Vagina (tissue), 2 donors: Measurements from ENCODE around the gene PCDHA4. TPM values are rescaled to one million over a fixed set of nuclear protein-coding genes. Genes with fewer than 3 reads are reported as not detected.
"Not testable (repeated sequence)": the region's sequence is repeated elsewhere in the genome, so short reads cannot be mapped to it uniquely, and the experiment has no call there.

ENCODE experiments used
- DNase-seq, 2 donors: peaks; one replicate each; pipeline ENCODE4 v3.0.0-alpha.2; 2017; ENCODE audit errors: extremely low spot score in 2 of 2
- H3K27ac ChIP-seq: fragments of 200-600 bp; sonication (generic); one replicate; pipeline ENCODE4 v1.5.1; 2019
- H3K27me3 ChIP-seq: fragments of 200-600 bp; sonication (generic); one replicate; pipeline ENCODE4 v1.5.1; 2019
- H3K36me3 ChIP-seq, 2 donors: fragments of 200-600 bp; sonication (generic); one replicate each; pipeline ENCODE4 v1.5.1; 2017 to 2019
- H3K4me1 ChIP-seq: fragments of 200-600 bp; sonication (generic); one replicate; pipeline ENCODE4 v1.5.1; 2019
- H3K4me3 ChIP-seq, 2 donors: fragments of 200-600 bp; sonication (generic); 1 replicate in 1 of 2; 2 replicates in 1 of 2; pipeline ENCODE4 v1.5.1; 2016 to 2019
- H3K9me3 ChIP-seq: fragments of 200-600 bp; sonication (generic); one replicate; pipeline ENCODE4 v1.5.1; 2019
- POLR2A ChIP-seq, 2 donors: fragments of 450-650 bp; IDR thresholded peaks; one replicate each; pipeline ENCODE4 v1.6.1; 2017; ENCODE audit warnings: antibody characterized with exemption in 2 of 2, mild to moderate bottlenecking in 2 of 2, moderate library complexity in 2 of 2
- POLR2AphosphoS5 ChIP-seq, 2 donors: sonication (generic); formaldehyde crosslinking; IDR thresholded peaks; one replicate each; pipeline ENCODE4 v1.9.0; 2017; ENCODE audit warnings: antibody characterized with exemption in 2 of 2, mild to moderate bottlenecking in 2 of 2, low read depth in 1 of 2; ENCODE audit not compliant: insufficient read depth in 1 of 2
- intact Hi-C: fragments of 100-400 bp; cut with DNase I; formaldehyde crosslinking; loops from one replicate; pipeline ENCODE4 v1.15.1; 2023
- total RNA-seq: library from RNA; depleted of rRNA; stranded (reverse); fragments of >200 nt; gene quantifications from one replicate; pipeline ENCODE4 v1.2.3, GENCODE V29; 2016
- TF ChIP-seq, protein P1 (sequence below), 3 experiments: fragments of 450-650 bp in 2 of 3; fragments of 200-600 bp in 1 of 3; sonication (generic) in 1 of 3; IDR thresholded peaks; one replicate each; pipeline ENCODE4 v1.5.1; 2017 to 2019; ENCODE audit warnings: antibody characterized with exemption in 3 of 3, mild to moderate bottlenecking in 2 of 3, moderate library complexity in 2 of 3

The PCDHA4 gene
- total RNA-seq, 1 donor from 2014 or later = 2.0 TPM

- no peaks in the 10 kb centered on the region for H3K27me3 ChIP-seq
- no peak overlapping the region for H3K27ac ChIP-seq
- DNase-seq = no peak
- H3K4me3 ChIP-seq = no peak overlapping the region
- no peaks in the 10 kb centered on the region for H3K4me1 ChIP-seq
- H3K36me3 ChIP-seq = no peaks in the 10 kb centered on the region
- H3K9me3 ChIP-seq = peaks cover 3% of the 10 kb centered on the region
- TF ChIP-seq POLR2A (IDR thresholded peaks at IDR 0.05) = no peak
- TF ChIP-seq POLR2AphosphoS5 (IDR thresholded peaks at IDR 0.05; ENCODE audit: insufficient read depth in 1 of 2, low read depth in 1 of 2) = no peak
- TF ChIP-seq, protein P1, sequence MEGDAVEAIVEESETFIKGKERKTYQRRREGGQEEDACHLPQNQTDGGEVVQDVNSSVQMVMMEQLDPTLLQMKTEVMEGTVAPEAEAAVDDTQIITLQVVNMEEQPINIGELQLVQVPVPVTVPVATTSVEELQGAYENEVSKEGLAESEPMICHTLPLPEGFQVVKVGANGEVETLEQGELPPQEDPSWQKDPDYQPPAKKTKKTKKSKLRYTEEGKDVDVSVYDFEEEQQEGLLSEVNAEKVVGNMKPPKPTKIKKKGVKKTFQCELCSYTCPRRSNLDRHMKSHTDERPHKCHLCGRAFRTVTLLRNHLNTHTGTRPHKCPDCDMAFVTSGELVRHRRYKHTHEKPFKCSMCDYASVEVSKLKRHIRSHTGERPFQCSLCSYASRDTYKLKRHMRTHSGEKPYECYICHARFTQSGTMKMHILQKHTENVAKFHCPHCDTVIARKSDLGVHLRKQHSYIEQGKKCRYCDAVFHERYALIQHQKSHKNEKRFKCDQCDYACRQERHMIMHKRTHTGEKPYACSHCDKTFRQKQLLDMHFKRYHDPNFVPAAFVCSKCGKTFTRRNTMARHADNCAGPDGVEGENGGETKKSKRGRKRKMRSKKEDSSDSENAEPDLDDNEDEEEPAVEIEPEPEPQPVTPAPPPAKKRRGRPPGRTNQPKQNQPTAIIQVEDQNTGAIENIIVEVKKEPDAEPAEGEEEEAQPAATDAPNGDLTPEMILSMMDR (IDR thresholded peaks at IDR 0.05) = no peak
- intact Hi-C loops = no loop called here
These were observed 16.6 kb downstream of the PCDHA4 start for GRCh38 chr5:140823475-140823874.

DNA sequence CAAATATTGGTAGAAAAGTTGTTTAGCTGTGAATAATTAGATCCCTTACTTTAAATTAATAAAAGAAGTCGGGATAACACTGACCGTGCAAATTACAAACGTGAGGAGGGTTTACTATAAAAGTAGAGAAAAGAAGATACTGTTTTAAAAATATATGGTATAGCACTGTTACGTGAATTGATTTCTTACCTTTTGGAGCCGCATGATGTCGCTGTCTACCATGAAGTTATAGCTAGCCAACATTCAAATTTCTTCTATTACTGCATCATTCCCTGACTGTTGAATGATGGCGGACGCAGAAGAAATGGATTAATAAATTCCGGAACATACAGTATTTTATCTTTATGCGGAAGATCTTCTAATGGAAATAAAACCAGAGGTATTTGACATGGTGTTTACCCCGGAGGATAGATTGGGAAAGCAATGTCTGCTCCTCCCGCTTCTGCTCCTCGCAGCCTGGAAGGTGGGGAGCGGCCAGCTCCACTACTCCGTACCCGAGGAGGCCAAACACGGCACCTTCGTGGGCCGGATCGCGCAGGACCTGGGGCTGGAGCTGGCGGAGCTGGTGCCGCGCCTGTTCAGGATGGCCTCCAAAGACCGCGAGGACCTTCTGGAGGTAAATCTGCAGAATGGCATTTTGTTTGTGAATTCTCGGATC lies 21.0 kb downstream of the PCDHA4 start, which contains the start of gene PCDHA6:
TSS of gene PCDHA6 (plus strand) at position 257 of the 658 bp plus-strand sequence. CDS start at position 389, 132 bp downstream.
- intact Hi-C loops = no loop called here
- no peak for DNase-seq
- TF ChIP-seq POLR2AphosphoS5 (IDR thresholded peaks at IDR 0.05; ENCODE audit: insufficient read depth in 1 of 2, low read depth in 1 of 2) (no peak), POLR2A (IDR thresholded peaks at IDR 0.05) (no peak)
- TF ChIP-seq, protein P1 (IDR thresholded peaks at IDR 0.05) = no peak
- no peaks in the 10 kb centered on the region for H3K4me1 ChIP-seq
- no peaks in the 10 kb centered on the region for H3K9me3 ChIP-seq
- no peak within 1 kb of the TSS for H3K27ac ChIP-seq
- H3K36me3 ChIP-seq = no peaks in the 10 kb centered on the region
- peak within 1 kb of the TSS in 1 of 2 donors; percentile 24 for H3K4me3 ChIP-seq
- H3K27me3 ChIP-seq = no peaks in the 10 kb centered on the region

DNA sequence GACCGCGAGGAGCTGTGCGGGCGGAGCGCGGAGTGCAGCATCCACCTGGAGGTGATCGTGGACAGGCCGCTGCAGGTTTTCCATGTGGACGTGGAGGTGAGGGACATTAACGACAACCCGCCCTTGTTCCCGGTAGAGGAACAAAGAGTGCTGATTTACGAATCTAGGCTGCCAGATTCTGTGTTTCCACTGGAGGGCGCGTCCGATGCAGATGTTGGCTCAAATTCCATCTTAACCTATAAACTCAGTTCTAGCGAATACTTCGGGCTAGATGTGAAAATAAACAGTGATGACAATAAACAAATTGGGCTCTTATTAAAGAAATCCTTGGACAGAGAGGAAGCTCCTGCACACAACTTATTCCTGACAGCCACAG lies 21.5 kb downstream of the PCDHA4 start:
- Histone ChIP-seq H3K36me3 (no peaks in the 10 kb centered on the region), H3K27me3 (no peaks in the 10 kb centered on the region), H3K27ac (no peak overlapping the region), H3K4me1 (no peaks in the 10 kb centered on the region), H3K4me3 (peak overlapping the region in 1 of 2 donors; percentile 24), H3K9me3 (no peaks in the 10 kb centered on the region)
- DNase-seq = no peak
- TF ChIP-seq POLR2AphosphoS5 (IDR thresholded peaks at IDR 0.05; ENCODE audit: insufficient read depth in 1 of 2, low read depth in 1 of 2) = no peak
- TF ChIP-seq, protein P1 (IDR thresholded peaks at IDR 0.05) = no peak
- TF ChIP-seq POLR2A (IDR thresholded peaks at IDR 0.05) = no peak
- intact Hi-C loops = no loop called here

- H3K27me3 ChIP-seq, H3K9me3 ChIP-seq, H3K4me3 ChIP-seq, H3K36me3 ChIP-seq, intact Hi-C loops, H3K4me1 ChIP-seq, H3K27ac ChIP-seq, DNase-seq: not testable (repeated sequence)
These were observed 22.9 kb downstream of the PCDHA4 start for GRCh38 chr5:140829511-140830501.

- H3K27me3 ChIP-seq = no peaks in the 10 kb centered on the region
- peak within 1 kb of the TSS; percentile 13 to 16 for H3K4me3 ChIP-seq
- no peaks in the 10 kb centered on the region for H3K4me1 ChIP-seq
- H3K27ac ChIP-seq = no peak within 1 kb of the TSS
- no peaks in the 10 kb centered on the region for H3K9me3 ChIP-seq
- no peaks in the 10 kb centered on the region for H3K36me3 ChIP-seq
- no peak for DNase-seq
- TF ChIP-seq POLR2AphosphoS5 (IDR thresholded peaks at IDR 0.05; ENCODE audit: insufficient read depth in 1 of 2, low read depth in 1 of 2) = no peak
- TF ChIP-seq, protein P1 (IDR thresholded peaks at IDR 0.05) = no peak
- no peak for TF ChIP-seq POLR2A (IDR thresholded peaks at IDR 0.05)
- intact Hi-C loops = no loop called here
These were observed 27.1 kb downstream of the PCDHA4 start, which contains the start of gene PCDHA7 for GRCh38 chr5:140833993-140834392. Gene PCDHA7, plus strand, starts transcription at chr5:140834269. Its CDS starts 115 bp downstream, at chr5:140834384.

DNA sequence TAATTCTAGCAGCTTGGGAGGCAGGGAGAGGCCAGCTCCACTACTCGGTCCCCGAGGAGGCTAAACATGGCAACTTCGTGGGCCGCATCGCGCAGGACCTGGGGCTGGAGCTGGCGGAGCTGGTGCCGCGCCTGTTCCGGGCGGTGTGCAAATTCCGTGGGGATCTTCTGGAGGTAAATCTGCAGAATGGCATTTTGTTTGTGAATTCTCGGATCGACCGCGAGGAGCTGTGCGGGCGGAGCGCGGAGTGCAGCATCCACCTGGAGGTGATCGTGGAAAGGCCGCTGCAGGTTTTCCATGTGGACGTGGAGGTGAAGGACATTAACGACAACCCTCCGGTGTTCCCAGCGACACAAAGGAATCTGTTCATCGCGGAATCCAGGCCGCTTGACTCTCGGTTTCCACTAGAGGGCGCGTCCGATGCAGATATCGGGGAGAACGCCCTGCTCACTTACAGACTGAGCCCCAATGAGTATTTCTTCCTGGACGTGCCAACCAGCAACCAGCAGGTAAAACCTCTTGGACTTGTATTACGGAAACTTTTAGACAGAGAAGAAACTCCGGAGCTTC lies 27.7 kb downstream of the PCDHA4 start:
- H3K9me3 ChIP-seq, H3K27me3 ChIP-seq, intact Hi-C loops: not testable (repeated sequence)

More for the DNA sequence above, 27.7 kb downstream of the PCDHA4 start:
- not testable (repeated sequence) for H3K27ac ChIP-seq, H3K36me3 ChIP-seq, DNase-seq, H3K4me1 ChIP-seq
- peak overlapping the region; percentile 13 to 16 for H3K4me3 ChIP-seq
